ENCODE results near the gene MAL.

The MAL gene

GRCh38 chr2:95052307-95052706 is 26.8 kb downstream of the MAL start:
- no peak for DNase-seq

DNA sequence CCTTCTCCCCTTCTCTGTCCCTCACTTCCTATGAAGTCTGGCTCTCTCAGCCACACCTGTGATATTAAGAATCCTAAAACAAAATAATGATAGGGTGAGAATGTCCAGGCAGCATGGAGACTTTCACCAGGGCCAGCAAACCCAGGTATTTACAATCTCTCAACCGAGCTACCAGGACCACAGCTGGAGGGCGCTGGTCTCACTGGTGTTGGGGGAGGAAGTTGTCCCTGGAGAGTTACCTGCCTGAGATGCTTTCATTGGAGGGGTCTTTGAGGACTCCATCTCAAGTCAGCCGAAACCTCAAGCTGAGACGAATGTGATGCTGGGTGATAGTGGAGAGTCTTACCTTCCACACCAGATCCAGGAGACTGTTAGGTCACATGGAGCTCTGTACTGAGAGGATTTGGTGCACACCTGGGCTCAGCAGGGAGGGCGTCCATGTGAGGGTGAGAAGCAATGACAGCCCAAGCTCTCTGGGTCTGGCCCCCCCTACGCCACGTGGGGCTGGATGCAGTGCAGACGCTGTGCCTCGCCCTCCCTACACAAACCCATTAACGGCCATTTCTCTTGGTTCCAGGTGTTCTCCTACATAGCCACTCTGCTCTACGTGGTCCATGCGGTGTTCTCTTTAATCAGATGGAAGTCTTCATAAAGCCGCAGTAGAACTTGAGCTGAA is 27.4 kb downstream of the MAL start:
- no peak for DNase-seq

GRCh38 chr2:95053543-95053942 is 28.0 kb downstream of the MAL start:
- DNase-seq: no peak

GRCh38 chr2:95054016-95054415 is 28.5 kb downstream of the MAL start:
- DNase-seq: no peak

DNA sequence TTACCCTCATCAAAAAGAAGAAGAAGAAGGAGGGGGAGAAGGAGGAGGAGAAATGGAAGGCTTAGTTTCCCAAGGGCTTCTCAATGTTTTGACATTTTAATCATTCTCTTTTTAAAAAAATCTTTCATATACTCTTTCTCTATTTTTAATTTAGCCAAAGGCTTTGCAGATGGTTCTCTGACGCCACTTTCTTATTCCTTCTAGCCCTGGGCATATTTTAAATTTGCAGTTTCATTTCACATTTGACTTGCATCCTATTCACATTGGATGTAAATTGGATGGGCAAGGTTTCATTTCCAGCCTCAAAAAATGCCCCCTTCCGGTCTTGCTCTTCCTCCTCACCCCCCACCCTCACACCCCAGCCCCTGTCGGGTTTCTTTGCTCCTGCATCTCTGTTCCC is 29.8 kb downstream of the MAL start:
- DNase-seq: no peak

DNA sequence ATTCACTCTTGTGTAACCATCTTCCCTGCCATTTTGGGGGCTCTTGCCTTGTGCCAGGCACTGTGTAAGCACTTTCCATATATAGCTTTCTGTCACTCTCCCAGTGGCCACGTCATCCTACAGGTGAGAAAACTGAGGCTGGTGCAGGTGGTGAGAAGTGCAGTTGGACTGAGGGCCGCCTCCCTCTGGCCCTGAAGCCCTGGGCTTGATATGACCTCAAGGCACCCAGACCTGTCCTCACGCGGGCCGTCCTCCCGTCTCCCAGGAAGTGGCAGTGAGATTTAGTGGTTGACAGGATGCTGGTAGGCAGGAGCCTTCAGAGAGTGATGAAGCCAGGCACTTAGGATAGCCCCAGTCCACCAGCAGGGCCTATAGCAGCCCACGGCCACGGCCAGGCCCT is 30.5 kb downstream of the MAL start:
- no peak for DNase-seq

- DNase-seq: no peak
Observed at GRCh38 chr2:95056461-95057459, 31.3 kb downstream of the MAL start.

DNA sequence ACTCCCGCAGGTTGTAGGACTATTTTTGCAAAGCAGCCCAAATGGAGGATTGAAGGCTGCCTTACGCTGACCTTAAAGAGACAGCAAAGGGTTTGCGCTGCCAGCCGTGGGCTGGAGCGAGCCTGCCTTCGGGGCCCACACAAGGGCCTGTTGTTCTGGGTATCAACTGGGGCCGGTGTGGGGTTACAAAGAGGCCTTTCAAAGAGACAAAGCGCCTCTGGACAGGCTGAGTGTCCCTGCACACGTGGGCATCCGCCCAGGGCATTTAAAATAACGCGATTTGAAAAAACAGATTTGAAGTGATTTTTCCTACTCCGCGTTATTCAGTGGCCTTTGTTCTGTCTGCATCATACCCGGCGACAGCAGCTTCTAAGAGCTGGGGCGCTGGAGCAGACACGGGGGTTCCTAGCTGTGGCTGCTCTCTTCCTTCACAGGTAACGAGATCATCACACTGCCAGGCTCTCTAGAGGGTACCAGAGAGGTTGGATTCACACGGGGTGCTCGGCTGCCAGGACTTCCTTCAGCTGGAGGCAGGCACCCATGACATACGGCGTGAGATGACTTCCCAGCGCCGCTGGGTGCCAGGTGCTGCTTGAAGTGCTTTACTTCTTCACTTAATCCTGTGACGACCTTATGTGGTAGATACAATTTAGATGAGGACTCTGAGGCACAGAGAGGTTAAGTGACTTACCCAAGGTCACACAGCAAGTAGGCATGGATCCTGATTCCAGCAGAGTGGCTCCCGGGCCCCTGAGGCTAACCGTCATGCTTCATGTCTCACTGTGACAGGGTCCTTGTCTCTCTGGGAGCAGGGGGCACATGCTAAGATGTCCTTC is 32.2 kb downstream of the MAL start:
- no peak for DNase-seq

GRCh38 chr2:95058466-95058988 is 33.0 kb downstream of the MAL start:
- no peak for DNase-seq

- DNase-seq: no peak
Observed at GRCh38 chr2:95058989-95059641, 33.6 kb downstream of the MAL start.

DNA sequence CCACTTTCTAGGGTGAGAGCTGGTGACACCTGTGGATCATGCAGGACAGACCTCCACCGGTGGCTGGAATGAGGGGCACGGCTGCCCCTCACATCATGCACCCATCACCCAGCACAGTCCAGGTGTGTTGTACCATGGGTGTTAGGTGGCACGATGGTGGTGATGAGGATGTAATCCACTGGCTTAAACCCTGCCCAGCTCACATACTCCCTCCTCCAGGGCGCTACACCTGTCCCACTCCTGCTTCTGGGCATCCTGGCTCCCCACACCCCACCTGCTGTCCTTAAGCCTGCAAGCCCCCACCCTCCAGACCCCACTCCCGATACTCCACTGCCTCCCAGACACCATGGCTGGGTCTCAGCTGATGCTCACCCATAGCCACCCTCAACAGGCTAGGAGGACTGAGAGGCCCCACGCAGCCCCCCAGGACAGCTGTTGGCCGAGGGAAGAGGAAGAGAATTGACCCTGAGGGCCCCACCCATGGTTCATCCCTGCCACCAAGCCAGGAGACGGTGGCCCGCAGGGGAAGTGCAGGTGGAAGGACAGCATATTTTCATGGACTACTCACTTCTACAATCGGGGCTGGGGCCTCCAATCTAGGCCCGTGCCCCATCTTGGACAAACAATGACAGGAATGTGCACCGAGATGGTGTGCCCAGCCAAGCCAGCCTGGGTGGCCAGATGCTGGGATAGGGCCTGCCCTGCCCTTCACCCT is 34.3 kb downstream of the MAL start:
- DNase-seq: no peak

- DNase-seq: no peak
Observed at GRCh38 chr2:95060446-95061118, 35.1 kb downstream of the MAL start.

- no peak for DNase-seq
Observed at GRCh38 chr2:95061119-95061512, 35.6 kb downstream of the MAL start.

- DNase-seq: no peak
Observed at GRCh38 chr2:95061601-95062183, 36.2 kb downstream of the MAL start.

- no peak for DNase-seq
Observed at GRCh38 chr2:95062242-95063085, 37.0 kb downstream of the MAL start.

GRCh38 chr2:95063086-95063958 is 37.8 kb downstream of the MAL start:
- DNase-seq: no peak

DNA sequence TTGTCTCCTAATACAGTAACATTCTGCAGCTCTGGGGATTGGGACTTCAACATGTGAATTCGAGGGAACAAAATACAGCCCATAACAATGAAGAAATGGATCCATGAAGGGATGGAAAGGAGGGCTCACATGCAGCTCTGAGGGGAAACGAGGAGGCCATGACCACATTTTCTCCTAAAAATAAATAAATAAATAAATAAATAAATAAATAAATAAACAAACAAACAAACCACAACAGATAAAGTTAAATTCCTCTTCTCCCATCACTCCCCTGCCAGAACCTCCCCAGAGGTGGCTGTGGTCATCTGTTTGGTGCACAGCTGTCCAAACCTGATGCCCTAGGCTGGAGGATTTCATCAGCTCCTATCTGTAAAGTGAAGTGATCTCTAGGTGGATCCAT is 42.7 kb downstream of the MAL start:
- no peak for DNase-seq

DNA sequence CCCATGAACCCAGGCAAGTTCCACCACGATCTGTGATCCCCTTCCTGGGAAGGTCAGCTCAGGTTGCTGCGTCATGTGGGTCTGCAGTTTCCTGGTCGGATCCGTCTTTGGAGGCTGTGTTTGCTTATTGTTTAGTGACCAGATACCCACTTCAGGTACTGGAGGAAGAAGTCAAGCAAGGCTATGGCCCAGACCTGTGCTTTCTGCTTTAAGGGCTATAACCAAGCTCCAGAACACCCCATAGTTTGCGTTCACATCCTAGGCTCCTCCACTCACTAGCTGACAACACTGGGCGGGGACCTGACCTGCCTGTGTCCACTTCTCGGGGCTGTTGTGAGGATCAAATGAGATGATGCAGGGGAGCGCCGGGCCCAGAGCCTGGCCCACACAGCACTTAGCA is 44.0 kb downstream of the MAL start:
- no peak for DNase-seq

- DNase-seq: no peak
Observed at GRCh38 chr2:95071856-95072255, 46.3 kb downstream of the MAL start.
